SK-N-SH (cell line): Measurements from ENCODE around the gene CAGE1. TPM values are rescaled to one million over a fixed set of nuclear protein-coding genes. Genes with fewer than 3 reads are reported as not detected.

Experiments used
- CTCF ChIA-PET: fragments of 300-600, 350-600 bp; formaldehyde crosslinking; extraction: SDS; loops from one replicate; lab custom pipeline; 2021; lab: Yijun Ruan, JAX
- POLR2A ChIA-PET: fragments of 350-600 bp; sonication (Branson Sonifier 250); formaldehyde crosslinking; extraction: SDS; loops from one replicate; lab custom pipeline; 2020; ENCODE audit warnings: antibody characterized with exemption, inconsistent platforms; lab: Yijun Ruan, JAX
- DNase-seq: peaks from one replicate; pipeline ENCODE4 v3.0.0; 2012
- H2AFZ ChIP-seq: fragments of 200-600 bp; sonication (generic); 2 replicates; pipeline ENCODE4 v1.8.1; 2016; ENCODE audit warnings: antibody characterized with exemption, mild to moderate bottlenecking, low read depth
- H3F3A ChIP-seq: fragments of 200-600 bp; sonication (generic); replicated peaks from 2 replicates; pipeline ENCODE3; 2016; ENCODE audit warnings: antibody characterized with exemption, mild to moderate bottlenecking; ENCODE audit not compliant: insufficient read depth
- H3K27ac ChIP-seq, 2 experiments: fragments of 200-500 bp in 1 of 2; fragments of 200-600 bp in 1 of 2; sonication (Bioruptor generic) in 1 of 2; sonication (generic), shearing (Covaris generic) in 1 of 2; 2 replicates each; pipeline versions ENCODE4 v1.5.1 to v1.6.1; 2014 to 2016; ENCODE audit warnings: low read depth in 2 of 2, inconsistent platforms in 1 of 2, low read length in 1 of 2, mild to moderate bottlenecking in 1 of 2, mixed read lengths in 1 of 2
- H3K27me3 ChIP-seq: fragments of 200-600 bp; sonication (generic), shearing (Covaris generic); 2 replicates; pipeline ENCODE4 v1.6.1; 2016; ENCODE audit warnings: mixed run types; ENCODE audit not compliant: insufficient read depth
- H3K36me3 ChIP-seq, 2 experiments: fragments of 200-500 bp in 1 of 2; fragments of 200-600 bp in 1 of 2; sonication (Bioruptor generic) in 1 of 2; sonication (generic) in 1 of 2; replicated peaks in 1 of 2; 2 replicates each; pipeline versions ENCODE3 to v1.5.1; 2014 to 2016; ENCODE audit warnings: low read length in 1 of 2, mild to moderate bottlenecking in 1 of 2; ENCODE audit not compliant: insufficient read depth in 2 of 2, control insufficient read depth in 1 of 2
- H3K4me1 ChIP-seq, 2 experiments: fragments of 200-500 bp in 1 of 2; fragments of 200-600 bp in 1 of 2; sonication (Bioruptor generic) in 1 of 2; sonication (generic), shearing (Covaris generic) in 1 of 2; 2 replicates each; pipeline versions ENCODE4 v1.5.1 to v1.6.1; 2014 to 2016; ENCODE audit warnings: low read depth in 1 of 2, low read length in 1 of 2, mixed run types in 1 of 2; ENCODE audit not compliant: insufficient read depth in 2 of 2, control insufficient read depth in 1 of 2
- H3K4me2 ChIP-seq: fragments of 200-600 bp; sonication (generic), shearing (Covaris generic); 2 replicates; pipeline ENCODE4 v1.6.1; 2017; ENCODE audit warnings: mixed run types
- H3K4me3 ChIP-seq, 2 experiments: fragments of 200-500 bp in 1 of 2; fragments of 200-600 bp in 1 of 2; sonication (Bioruptor generic) in 1 of 2; sonication (generic), shearing (Covaris generic) in 1 of 2; 2 replicates each; pipeline versions ENCODE4 v1.5.1 to v1.8.1; 2014 to 2016; ENCODE audit warnings: low read depth in 2 of 2, inconsistent platforms in 1 of 2, low read length in 1 of 2, mild to moderate bottlenecking in 1 of 2, mixed read lengths in 1 of 2, moderate library complexity in 1 of 2
- H3K79me2 ChIP-seq: fragments of 200-600 bp; sonication (generic); 2 replicates; pipeline ENCODE4 v1.8.1; 2017; ENCODE audit warnings: mild to moderate bottlenecking; ENCODE audit not compliant: insufficient read depth
- H3K9ac ChIP-seq: fragments of 200-600 bp; sonication (generic); 2 replicates; pipeline ENCODE4 v1.6.1; 2017; ENCODE audit warnings: mixed run types
- H3K9me2 ChIP-seq: fragments of 200-600 bp; sonication (generic); 2 replicates; pipeline ENCODE4 v1.6.1; 2017; ENCODE audit warnings: mixed run types
- H3K9me3 ChIP-seq: fragments of 200-600 bp; sonication (generic); 2 replicates; pipeline ENCODE4 v1.6.1; 2017; ENCODE audit warnings: mixed run types, mild to moderate bottlenecking, moderate library complexity
- H4K20me1 ChIP-seq: fragments of 200-600 bp; sonication (generic); 2 replicates; pipeline ENCODE4 v1.6.1; 2017; ENCODE audit warnings: mild to moderate bottlenecking, mixed run types; ENCODE audit not compliant: insufficient read depth
- CHD2 ChIP-seq: fragments of 150-350 bp; IDR thresholded peaks from 2 replicates; pipeline ENCODE4 v1.6.1; 2018; ENCODE audit warnings: low read length; ENCODE audit not compliant: partially characterized antibody
- EP300 ChIP-seq, 2 experiments: IDR thresholded peaks; 2 replicates each; pipeline versions ENCODE4 v1.4.0 to v1.6.1; 2012; ENCODE audit warnings: borderline replicate concordance in 1 of 2, low read depth in 1 of 2, low read length in 1 of 2
- FOSL2 ChIP-seq: IDR thresholded peaks from 2 replicates; pipeline ENCODE4 v1.4.0; 2012; ENCODE audit warnings: low read depth, mild to moderate bottlenecking, moderate library complexity, borderline replicate concordance
- FOXJ3 ChIP-seq: sonication (generic); formaldehyde crosslinking; IDR thresholded peaks from 2 replicates; pipeline ENCODE4 v1.5.1; 2020; ENCODE audit warnings: mild to moderate bottlenecking, missing genetic modification reagents
- GABPA ChIP-seq: IDR thresholded peaks from 2 replicates; pipeline ENCODE4 v1.4.0; 2012; ENCODE audit warnings: low read depth, mild to moderate bottlenecking
- GATA2 ChIP-seq: sonication (generic); formaldehyde crosslinking; IDR thresholded peaks from 2 replicates; pipeline ENCODE4 v1.5.0; 2020; ENCODE audit warnings: mild to moderate bottlenecking, missing genetic modification reagents
- MXI1 ChIP-seq: IDR thresholded peaks from 2 replicates; pipeline ENCODE4 v1.6.1; 2012; ENCODE audit warnings: mild to moderate bottlenecking, low read depth, low read length, improper control_type of control experiment
- RAD21 ChIP-seq: IDR thresholded peaks from 2 replicates; pipeline ENCODE4 v1.6.1; 2012; ENCODE audit warnings: mild to moderate bottlenecking, low read length
- SIN3A ChIP-seq: IDR thresholded peaks from 2 replicates; pipeline ENCODE4 v1.6.1; 2012; ENCODE audit warnings: low read depth, mild to moderate bottlenecking, low read length, moderate library complexity, borderline replicate concordance
- TCF12 ChIP-seq: IDR thresholded peaks from 2 replicates; pipeline ENCODE4 v1.4.0; 2012
- USF2 ChIP-seq: fragments of 150-350 bp; IDR thresholded peaks from 2 replicates; pipeline ENCODE4 v1.6.1; 2017; ENCODE audit warnings: antibody characterized with exemption, low read length, low read depth, borderline replicate concordance
- WGBS: methylation state at CpG from one replicate; pipeline ENCODE4 v1.1.6; 2017; ENCODE audit warnings: low lambda C conversion rate; 5-methylcytosine and 5-hydroxymethylcytosine counted together
- polyA plus RNA-seq, 3 experiments: library from polyadenylated mRNA; depleted of rRNA; stranded (reverse); fragments of >200 nt; gene quantifications; 2 replicates each; pipeline ENCODE4 v1.2.3, GENCODE V29; 2012
- TF ChIP-seq, protein P1 (sequence below): IDR thresholded peaks from 2 replicates; pipeline ENCODE4 v1.4.0; 2012; ENCODE audit warnings: low read depth, borderline replicate concordance
- TF ChIP-seq, protein P2 (sequence below): fragments of 200-600 bp; sonication (generic); IDR thresholded peaks from 2 replicates; pipeline ENCODE4 v1.6.1; 2017; ENCODE audit warnings: antibody characterized with exemption, mild to moderate bottlenecking, moderate library complexity

The CAGE1 gene
- polyA plus RNA-seq, 1 of the 3 experiments (the other 2 are of a cell fraction): not detected

DNA sequence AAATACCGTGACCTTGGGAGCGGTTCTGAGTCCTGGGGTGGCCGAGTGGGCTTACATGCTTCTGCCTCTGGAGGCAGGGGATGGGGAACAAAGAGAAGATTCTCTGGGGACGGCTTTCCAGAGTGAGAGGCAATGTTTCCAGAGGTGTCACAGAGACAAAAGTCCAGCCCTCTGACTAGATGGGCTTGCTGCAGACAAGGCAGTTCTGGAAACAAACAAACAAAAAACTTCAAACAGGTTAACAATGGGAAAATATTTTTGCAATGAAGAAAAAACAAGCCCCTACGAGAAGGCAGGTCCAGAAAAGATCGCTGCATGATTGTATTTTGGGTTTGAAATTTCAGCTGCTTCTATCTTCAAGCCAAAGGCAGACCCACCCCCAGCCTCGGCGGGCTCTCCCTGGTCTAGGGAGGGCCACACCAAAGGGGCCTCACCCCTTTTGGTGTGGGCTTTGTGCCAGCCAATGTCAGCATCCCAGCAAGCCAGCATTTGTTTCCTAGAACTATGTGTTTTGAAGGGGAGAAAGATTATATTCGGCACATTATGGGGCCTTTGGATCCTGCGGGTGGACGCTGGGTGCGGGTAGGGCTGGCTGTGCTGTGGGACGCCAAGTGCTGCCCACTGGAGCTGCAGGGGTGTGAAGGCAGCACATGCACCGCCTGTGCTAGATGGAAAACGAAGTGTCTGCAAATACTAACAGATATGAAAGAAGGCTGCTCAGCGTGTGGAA lies 43.0 kb upstream of the CAGE1 start:
- no peak overlapping the region for H2AFZ ChIP-seq
- WGBS: 65% methylated on average over 16 of the region's 16 CpGs

DNA sequence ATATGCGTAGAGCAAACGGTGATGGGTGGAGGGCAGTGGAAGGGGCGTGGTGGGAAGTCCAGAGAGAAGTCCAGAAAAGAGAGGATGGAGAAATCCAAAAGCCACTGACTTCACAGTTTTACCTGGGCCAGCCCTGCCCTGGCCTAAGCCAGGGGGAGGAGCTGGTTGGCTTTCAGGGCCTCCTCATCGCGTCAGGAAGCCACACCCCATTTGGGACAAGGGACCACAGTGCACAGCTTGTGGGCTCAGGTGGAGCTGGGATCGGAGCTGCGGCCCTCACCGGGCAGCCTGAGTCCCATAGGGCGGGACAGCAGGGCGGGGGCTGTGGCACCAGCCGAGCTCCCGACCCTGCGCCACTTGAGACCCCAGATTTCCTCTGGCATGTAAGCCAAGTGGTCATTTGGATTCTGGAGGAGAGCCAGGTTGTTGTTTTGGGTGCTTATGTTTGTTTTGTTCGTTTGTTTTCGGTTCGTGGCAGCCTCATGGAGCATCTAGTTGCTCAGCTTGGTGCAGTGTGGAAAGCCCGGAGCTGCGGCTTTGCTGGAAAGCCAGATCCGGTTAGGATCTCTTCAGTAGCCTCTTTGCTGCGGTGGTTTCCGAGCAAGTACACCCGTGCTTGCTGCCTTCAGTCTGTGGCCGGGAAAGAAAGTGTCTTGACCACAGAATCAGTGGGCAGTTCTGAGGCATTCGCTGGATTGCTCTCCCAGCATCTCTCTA lies 42.3 kb upstream of the CAGE1 start:
- Histone ChIP-seq H3K4me3 (no peak overlapping the region), H3K36me3 (no peaks in the 10 kb centered on the region), H2AFZ (no peak overlapping the region), H3K27ac (no peak overlapping the region), H3K9ac (no peak overlapping the region), H4K20me1 (no peaks in the 10 kb centered on the region), H3K4me2 (no peak overlapping the region), H3K9me3 (no peaks in the 10 kb centered on the region), H3K27me3 (no peaks in the 10 kb centered on the region), H3F3A (no peaks in the 10 kb centered on the region), H3K9me2 (no peaks in the 10 kb centered on the region), H3K4me1 (no peaks in the 10 kb centered on the region)
- WGBS: 71% methylated on average over 9 of the region's 24 CpGs
- ChIA-PET POLR2A (no interaction called here), CTCF (no interaction called here)
- TF ChIP-seq SIN3A (no peak), FOSL2 (no peak), CHD2 (no peak), EP300 (IDR thresholded peaks at IDR 0.05; ENCODE audit: borderline replicate concordance in 1 of 2, low read depth in 1 of 2, low read length in 1 of 2) (no peak), RAD21 (no peak), GABPA (no peak), TCF12 (no peak), GATA2 (no peak)
- TF ChIP-seq, protein P1, sequence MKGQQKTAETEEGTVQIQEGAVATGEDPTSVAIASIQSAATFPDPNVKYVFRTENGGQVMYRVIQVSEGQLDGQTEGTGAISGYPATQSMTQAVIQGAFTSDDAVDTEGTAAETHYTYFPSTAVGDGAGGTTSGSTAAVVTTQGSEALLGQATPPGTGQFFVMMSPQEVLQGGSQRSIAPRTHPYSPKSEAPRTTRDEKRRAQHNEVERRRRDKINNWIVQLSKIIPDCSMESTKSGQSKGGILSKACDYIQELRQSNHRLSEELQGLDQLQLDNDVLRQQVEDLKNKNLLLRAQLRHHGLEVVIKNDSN: no peak
- TF ChIP-seq, all 33 proteins: peak for 0
- DNase-seq: no peak
- no peaks in the 10 kb centered on the region for H3K79me2 ChIP-seq

More for the DNA sequence above, 43.0 kb upstream of the CAGE1 start:
- no peaks in the 10 kb centered on the region for H4K20me1 ChIP-seq
- CTCF ChIA-PET: no interaction called here
- no peak overlapping the region for H3K9ac ChIP-seq
- no peaks in the 10 kb centered on the region for H3F3A ChIP-seq
- H3K27me3 ChIP-seq: no peaks in the 10 kb centered on the region
- POLR2A ChIA-PET: no interaction called here
- no peaks in the 10 kb centered on the region for H3K79me2 ChIP-seq
- H3K36me3 ChIP-seq: no peaks in the 10 kb centered on the region
- no peaks in the 10 kb centered on the region for H3K9me3 ChIP-seq
- no peaks in the 10 kb centered on the region for H3K4me1 ChIP-seq
- TF ChIP-seq, protein P2, sequence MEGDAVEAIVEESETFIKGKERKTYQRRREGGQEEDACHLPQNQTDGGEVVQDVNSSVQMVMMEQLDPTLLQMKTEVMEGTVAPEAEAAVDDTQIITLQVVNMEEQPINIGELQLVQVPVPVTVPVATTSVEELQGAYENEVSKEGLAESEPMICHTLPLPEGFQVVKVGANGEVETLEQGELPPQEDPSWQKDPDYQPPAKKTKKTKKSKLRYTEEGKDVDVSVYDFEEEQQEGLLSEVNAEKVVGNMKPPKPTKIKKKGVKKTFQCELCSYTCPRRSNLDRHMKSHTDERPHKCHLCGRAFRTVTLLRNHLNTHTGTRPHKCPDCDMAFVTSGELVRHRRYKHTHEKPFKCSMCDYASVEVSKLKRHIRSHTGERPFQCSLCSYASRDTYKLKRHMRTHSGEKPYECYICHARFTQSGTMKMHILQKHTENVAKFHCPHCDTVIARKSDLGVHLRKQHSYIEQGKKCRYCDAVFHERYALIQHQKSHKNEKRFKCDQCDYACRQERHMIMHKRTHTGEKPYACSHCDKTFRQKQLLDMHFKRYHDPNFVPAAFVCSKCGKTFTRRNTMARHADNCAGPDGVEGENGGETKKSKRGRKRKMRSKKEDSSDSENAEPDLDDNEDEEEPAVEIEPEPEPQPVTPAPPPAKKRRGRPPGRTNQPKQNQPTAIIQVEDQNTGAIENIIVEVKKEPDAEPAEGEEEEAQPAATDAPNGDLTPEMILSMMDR: no peak
- TF ChIP-seq MXI1 (no peak), USF2 (no peak), RAD21 (no peak), FOXJ3 (CRISPR knock-in tag) (no peak)
- no peak overlapping the region for H3K4me3 ChIP-seq
- no peak overlapping the region for H3K27ac ChIP-seq
- H3K9me2 ChIP-seq: no peaks in the 10 kb centered on the region
- no peak for DNase-seq
- no peak overlapping the region for H3K4me2 ChIP-seq
